Measurements from ENCODE around the gene TUBA4A.
A peak's percentile ranks its signal among the peaks of the same experiment; 100 is the strongest.
"Not testable (repeated sequence)": the region's sequence is repeated elsewhere in the genome, so short reads cannot be mapped to it uniquely, and the experiment has no call there.

TUBA4A gene

GRCh38 chr2:219290381-219291171 lies 36.9 kb upstream of the TUBA4A start:
- Mint-ChIP-seq H3K27me3 (no peaks in the 10 kb centered on the region), H3K36me3 (no peaks in the 10 kb centered on the region), H3K9me3 (no peaks in the 10 kb centered on the region), H3K4me3 (no peak overlapping the region), H3K4me1 (peaks cover 13% of the 10 kb centered on the region), H3K27ac (no peak overlapping the region)

GRCh38 chr2:219289537-219290361 lies 36.0 kb upstream of the TUBA4A start:
- Mint-ChIP-seq H3K27me3 (no peaks in the 10 kb centered on the region), H3K27ac (no peak overlapping the region), H3K9me3 (no peaks in the 10 kb centered on the region), H3K36me3 (no peaks in the 10 kb centered on the region), H3K4me1 (peaks cover 9% of the 10 kb centered on the region), H3K4me3 (no peak overlapping the region)

- Mint-ChIP-seq H3K36me3 (no peaks in the 10 kb centered on the region), H3K4me1 (peaks cover 6% of the 10 kb centered on the region), H3K27me3 (no peaks in the 10 kb centered on the region), H3K9me3 (no peaks in the 10 kb centered on the region), H3K27ac (no peak overlapping the region), H3K4me3 (no peak overlapping the region)
These were observed 35.4 kb upstream of the TUBA4A start for GRCh38 chr2:219289195-219289536.

- Mint-ChIP-seq H3K27ac (no peak overlapping the region), H3K4me1 (peaks cover 8% of the 10 kb centered on the region), H3K36me3 (peaks cover 6% of the 10 kb centered on the region), H3K4me3 (no peak overlapping the region), H3K9me3 (no peaks in the 10 kb centered on the region), H3K27me3 (no peaks in the 10 kb centered on the region)
These were observed 34.0 kb upstream of the TUBA4A start for GRCh38 chr2:219287580-219288265.

GRCh38 chr2:219287116-219287440 lies 33.4 kb upstream of the TUBA4A start:
- not testable (repeated sequence) for H3K27me3 Mint-ChIP-seq, H3K27ac Mint-ChIP-seq, H3K36me3 Mint-ChIP-seq, H3K4me3 Mint-ChIP-seq, H3K4me1 Mint-ChIP-seq, H3K9me3 Mint-ChIP-seq

GRCh38 chr2:219286436-219287115 lies 32.9 kb upstream of the TUBA4A start:
- Mint-ChIP-seq H3K27me3 (no peaks in the 10 kb centered on the region), H3K9me3 (no peaks in the 10 kb centered on the region), H3K4me3 (no peak overlapping the region), H3K4me1 (peaks cover 9% of the 10 kb centered on the region), H3K36me3 (peaks cover 6% of the 10 kb centered on the region), H3K27ac (no peak overlapping the region)

- H3K9me3 Mint-ChIP-seq: no peaks in the 10 kb centered on the region
- peaks cover 6% of the 10 kb centered on the region for H3K36me3 Mint-ChIP-seq
- H3K27me3 Mint-ChIP-seq: no peaks in the 10 kb centered on the region
- peaks cover 15% of the 10 kb centered on the region for H3K4me1 Mint-ChIP-seq
- H3K27ac Mint-ChIP-seq: no peak overlapping the region
- no peak overlapping the region for H3K4me3 Mint-ChIP-seq
These were observed 32.2 kb upstream of the TUBA4A start for GRCh38 chr2:219285894-219286425.

GRCh38 chr2:219285373-219285735 lies 31.6 kb upstream of the TUBA4A start:
- Mint-ChIP-seq H3K4me3 (no peak overlapping the region), H3K36me3 (peaks cover 6% of the 10 kb centered on the region), H3K9me3 (no peaks in the 10 kb centered on the region), H3K27ac (peak overlapping the region; percentile 62), H3K27me3 (no peaks in the 10 kb centered on the region), H3K4me1 (peaks cover 21% of the 10 kb centered on the region)

GRCh38 chr2:219284501-219285372 lies 31.0 kb upstream of the TUBA4A start:
- Mint-ChIP-seq H3K36me3 (peaks cover 6% of the 10 kb centered on the region), H3K27me3 (no peaks in the 10 kb centered on the region), H3K27ac (no peak overlapping the region), H3K9me3 (no peaks in the 10 kb centered on the region), H3K4me3 (no peak overlapping the region), H3K4me1 (peaks cover 27% of the 10 kb centered on the region)

- peak overlapping the region; percentile 86 for H3K27ac Mint-ChIP-seq
These were observed 29.3 kb upstream of the TUBA4A start for GRCh38 chr2:219282943-219283581.

GRCh38 chr2:219282375-219282774 lies 28.7 kb upstream of the TUBA4A start:
- H3K4me1 Mint-ChIP-seq: peaks cover 46% of the 10 kb centered on the region
- H3K27me3 Mint-ChIP-seq: no peaks in the 10 kb centered on the region
- H3K4me3 Mint-ChIP-seq: no peak overlapping the region
- peaks cover 6% of the 10 kb centered on the region for H3K36me3 Mint-ChIP-seq
- no peaks in the 10 kb centered on the region for H3K9me3 Mint-ChIP-seq
- no peak overlapping the region for H3K27ac Mint-ChIP-seq

More at GRCh38 chr2:219282943-219283581, 29.3 kb upstream of the TUBA4A start:
- H3K9me3 Mint-ChIP-seq: no peaks in the 10 kb centered on the region
- no peak overlapping the region for H3K4me3 Mint-ChIP-seq
- peaks cover 6% of the 10 kb centered on the region for H3K36me3 Mint-ChIP-seq
- no peaks in the 10 kb centered on the region for H3K27me3 Mint-ChIP-seq
- peaks cover 40% of the 10 kb centered on the region for H3K4me1 Mint-ChIP-seq

GRCh38 chr2:219281588-219281987 lies 27.9 kb upstream of the TUBA4A start:
- H3K4me1 Mint-ChIP-seq: peaks cover 51% of the 10 kb centered on the region
- H3K4me3 Mint-ChIP-seq: no peak overlapping the region
- H3K9me3 Mint-ChIP-seq: no peaks in the 10 kb centered on the region
- no peaks in the 10 kb centered on the region for H3K27me3 Mint-ChIP-seq
- peaks cover 6% of the 10 kb centered on the region for H3K36me3 Mint-ChIP-seq
- no peak overlapping the region for H3K27ac Mint-ChIP-seq

GRCh38 chr2:219280651-219281050 lies 26.9 kb upstream of the TUBA4A start:
- Mint-ChIP-seq H3K27ac (no peak overlapping the region), H3K9me3 (no peaks in the 10 kb centered on the region), H3K27me3 (no peaks in the 10 kb centered on the region), H3K36me3 (peaks cover 6% of the 10 kb centered on the region), H3K4me3 (peak overlapping the region; percentile 92), H3K4me1 (peaks cover 51% of the 10 kb centered on the region)

GRCh38 chr2:219279916-219280516 lies 26.3 kb upstream of the TUBA4A start:
- peaks cover 6% of the 10 kb centered on the region for H3K36me3 Mint-ChIP-seq
- peak overlapping the region; percentile 92 for H3K4me3 Mint-ChIP-seq
- peaks cover 48% of the 10 kb centered on the region for H3K4me1 Mint-ChIP-seq
- no peaks in the 10 kb centered on the region for H3K27me3 Mint-ChIP-seq
- no peaks in the 10 kb centered on the region for H3K9me3 Mint-ChIP-seq
- peak overlapping the region; percentile 91 for H3K27ac Mint-ChIP-seq

Measured in activated naive CD4-positive, alpha-beta T cell treated with anti-CD3 and anti-CD28 coated beads, Interleukin-2, amount 50 U/mL, for 24 hours (primary cell).